Measurements from ENCODE around the gene TMEM132D. TPM values are rescaled to one million over a fixed set of nuclear protein-coding genes. Genes with fewer than 3 reads are reported as not detected.

TMEM132D gene
- total RNA-seq, 1 donor from 2014 or later: 15.2 TPM

DNA sequence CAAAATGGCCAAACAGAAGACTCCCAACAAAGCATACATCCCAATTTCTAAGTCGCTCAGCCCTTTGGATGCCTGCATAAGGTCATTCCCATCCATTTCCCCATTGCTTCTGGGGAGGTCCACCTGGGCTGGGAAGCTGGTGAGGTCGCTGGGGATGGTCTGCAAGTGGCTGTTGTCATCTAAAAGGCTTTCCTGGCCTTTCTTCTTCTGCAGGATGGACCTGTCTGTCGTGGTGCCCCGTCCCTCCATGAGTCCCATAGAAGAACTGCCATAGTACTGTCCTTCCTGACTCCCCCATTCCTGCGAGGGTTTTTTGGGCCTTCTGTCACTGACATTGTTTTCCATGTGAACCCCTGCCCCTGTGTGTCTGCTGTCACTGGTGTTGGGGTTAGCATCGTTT lies 829.4 kb downstream of the TMEM132D start:
- Mint-ChIP-seq H3K9me3 (ENCODE audit: unreplicated experiment) (peaks cover 4% of the 10 kb centered on the region), H3K27me3 (ENCODE audit: unreplicated experiment) (no peaks in the 10 kb centered on the region), H3K4me1 (ENCODE audit: unreplicated experiment) (no peaks in the 10 kb centered on the region), H3K4me3 (ENCODE audit: unreplicated experiment) (no peak overlapping the region), H3K36me3 (ENCODE audit: unreplicated experiment) (peaks cover 7% of the 10 kb centered on the region), H3K27ac (ENCODE audit: unreplicated experiment) (no peak overlapping the region)
- no peak for DNase-seq (ENCODE audit: extremely low spot score, unreplicated experiment)
- TF ChIP-seq, protein P1, sequence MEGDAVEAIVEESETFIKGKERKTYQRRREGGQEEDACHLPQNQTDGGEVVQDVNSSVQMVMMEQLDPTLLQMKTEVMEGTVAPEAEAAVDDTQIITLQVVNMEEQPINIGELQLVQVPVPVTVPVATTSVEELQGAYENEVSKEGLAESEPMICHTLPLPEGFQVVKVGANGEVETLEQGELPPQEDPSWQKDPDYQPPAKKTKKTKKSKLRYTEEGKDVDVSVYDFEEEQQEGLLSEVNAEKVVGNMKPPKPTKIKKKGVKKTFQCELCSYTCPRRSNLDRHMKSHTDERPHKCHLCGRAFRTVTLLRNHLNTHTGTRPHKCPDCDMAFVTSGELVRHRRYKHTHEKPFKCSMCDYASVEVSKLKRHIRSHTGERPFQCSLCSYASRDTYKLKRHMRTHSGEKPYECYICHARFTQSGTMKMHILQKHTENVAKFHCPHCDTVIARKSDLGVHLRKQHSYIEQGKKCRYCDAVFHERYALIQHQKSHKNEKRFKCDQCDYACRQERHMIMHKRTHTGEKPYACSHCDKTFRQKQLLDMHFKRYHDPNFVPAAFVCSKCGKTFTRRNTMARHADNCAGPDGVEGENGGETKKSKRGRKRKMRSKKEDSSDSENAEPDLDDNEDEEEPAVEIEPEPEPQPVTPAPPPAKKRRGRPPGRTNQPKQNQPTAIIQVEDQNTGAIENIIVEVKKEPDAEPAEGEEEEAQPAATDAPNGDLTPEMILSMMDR (IDR thresholded peaks at IDR 0.05): no peak

DNA sequence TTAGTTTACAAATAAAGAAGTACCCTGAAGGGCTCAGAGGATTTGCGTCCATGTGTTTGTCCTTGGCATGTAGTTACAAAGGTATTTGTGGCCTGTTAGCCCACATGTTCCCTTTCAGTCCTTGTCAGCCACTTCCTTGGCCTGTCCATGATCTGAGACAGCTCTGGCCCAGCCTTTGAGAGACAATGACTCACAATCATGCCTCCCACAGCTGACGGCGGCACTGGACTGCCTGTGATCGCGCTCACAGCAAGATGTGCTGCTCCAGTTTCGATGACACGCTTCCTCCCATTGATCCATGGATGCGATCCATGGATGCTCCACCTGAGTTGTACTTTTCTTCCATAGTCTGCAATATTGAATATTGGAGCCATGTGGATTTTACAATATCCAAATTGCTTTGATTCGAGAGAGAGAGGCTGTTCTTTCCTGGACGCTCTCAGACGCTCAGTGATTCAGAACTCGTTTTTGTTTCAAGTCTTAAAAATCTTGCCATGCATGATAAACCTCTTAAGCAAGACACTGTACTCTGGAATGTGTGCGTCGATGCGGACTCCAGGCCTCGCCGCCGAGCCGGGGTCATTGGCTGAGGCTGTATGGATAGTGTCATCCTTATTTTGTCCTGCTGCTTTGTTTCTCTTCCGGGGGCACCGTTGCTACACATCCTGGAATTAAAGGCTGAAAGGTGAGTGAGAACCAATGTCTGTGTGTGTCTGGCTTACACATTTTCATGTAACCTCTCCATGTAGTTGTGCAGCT lies 830.5 kb downstream of the TMEM132D start:
- H3K36me3 Mint-ChIP-seq (ENCODE audit: unreplicated experiment): peaks cover 7% of the 10 kb centered on the region
- H3K4me3 Mint-ChIP-seq (ENCODE audit: unreplicated experiment): no peak overlapping the region
- no peaks in the 10 kb centered on the region for H3K27me3 Mint-ChIP-seq (ENCODE audit: unreplicated experiment)
- no peak overlapping the region for H3K27ac Mint-ChIP-seq (ENCODE audit: unreplicated experiment)
- peaks cover 4% of the 10 kb centered on the region for H3K9me3 Mint-ChIP-seq (ENCODE audit: unreplicated experiment)
- TF ChIP-seq, protein P1 (IDR thresholded peaks at IDR 0.05): no peak
- no peak for DNase-seq (ENCODE audit: extremely low spot score, unreplicated experiment)
- H3K4me1 Mint-ChIP-seq (ENCODE audit: unreplicated experiment): no peaks in the 10 kb centered on the region

GRCh38 chr12:129071362-129071761 lies 832.5 kb downstream of the TMEM132D start:
- no peaks in the 10 kb centered on the region for H3K27me3 Mint-ChIP-seq (ENCODE audit: unreplicated experiment)

GRCh38 chr12:129069886-129070285 lies 833.9 kb downstream of the TMEM132D start:
- TF ChIP-seq, protein P1 (IDR thresholded peaks at IDR 0.05): no peak
- Mint-ChIP-seq H3K4me3 (ENCODE audit: unreplicated experiment) (no peak overlapping the region), H3K27me3 (ENCODE audit: unreplicated experiment) (no peaks in the 10 kb centered on the region), H3K9me3 (ENCODE audit: unreplicated experiment) (peaks cover 7% of the 10 kb centered on the region), H3K4me1 (ENCODE audit: unreplicated experiment) (no peaks in the 10 kb centered on the region), H3K36me3 (ENCODE audit: unreplicated experiment) (peaks cover 3% of the 10 kb centered on the region), H3K27ac (ENCODE audit: unreplicated experiment) (no peak overlapping the region)
- DNase-seq (ENCODE audit: extremely low spot score, unreplicated experiment): no peak

More at GRCh38 chr12:129071362-129071761, 832.5 kb downstream of the TMEM132D start:
- Mint-ChIP-seq H3K36me3 (ENCODE audit: unreplicated experiment) (peaks cover 5% of the 10 kb centered on the region), H3K4me3 (ENCODE audit: unreplicated experiment) (no peak overlapping the region), H3K9me3 (ENCODE audit: unreplicated experiment) (peaks cover 4% of the 10 kb centered on the region), H3K4me1 (ENCODE audit: unreplicated experiment) (no peaks in the 10 kb centered on the region), H3K27ac (ENCODE audit: unreplicated experiment) (no peak overlapping the region)
- DNase-seq (ENCODE audit: extremely low spot score, unreplicated experiment): no peak
- TF ChIP-seq, protein P1 (IDR thresholded peaks at IDR 0.05): no peak

GRCh38 chr12:129068684-129069083 lies 835.1 kb downstream of the TMEM132D start:
- TF ChIP-seq, protein P1 (IDR thresholded peaks at IDR 0.05): no peak
- H3K4me3 Mint-ChIP-seq (ENCODE audit: unreplicated experiment): no peak overlapping the region
- no peaks in the 10 kb centered on the region for H3K4me1 Mint-ChIP-seq (ENCODE audit: unreplicated experiment)
- H3K9me3 Mint-ChIP-seq (ENCODE audit: unreplicated experiment): peaks cover 7% of the 10 kb centered on the region
- no peak for DNase-seq (ENCODE audit: extremely low spot score, unreplicated experiment)
- no peaks in the 10 kb centered on the region for H3K27me3 Mint-ChIP-seq (ENCODE audit: unreplicated experiment)
- peaks cover 3% of the 10 kb centered on the region for H3K36me3 Mint-ChIP-seq (ENCODE audit: unreplicated experiment)
- no peak overlapping the region for H3K27ac Mint-ChIP-seq (ENCODE audit: unreplicated experiment)
